ENCODE measurements around the gene SAMD9L. TPM values are rescaled to one million over a fixed set of nuclear protein-coding genes. Genes with fewer than 3 reads are reported as not detected.

Gene SAMD9L
- total and polyA plus RNA-seq, 2 experiments from 2014 or later = not detected

DNA sequence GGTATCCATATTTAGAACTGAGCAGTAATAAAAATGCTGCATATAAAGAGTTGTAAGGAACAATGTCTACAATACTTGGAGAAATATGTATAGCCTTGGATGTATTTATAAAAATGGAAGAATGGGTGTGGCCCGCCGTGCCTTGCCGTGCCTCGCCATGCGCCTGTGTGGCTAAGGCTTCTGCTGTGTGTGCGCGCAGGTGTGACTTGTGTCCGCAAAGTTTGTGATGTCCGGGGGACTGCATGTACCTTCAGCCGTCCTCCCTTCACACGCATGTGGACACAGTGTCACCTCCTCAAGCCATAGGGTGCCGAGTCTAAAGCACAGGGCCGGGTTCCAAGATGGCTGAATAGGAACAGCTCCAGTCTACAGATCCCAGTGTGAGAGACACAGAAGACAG lies 40.2 kb downstream of the SAMD9L start (continued):
- TF ChIP-seq, protein P1, sequence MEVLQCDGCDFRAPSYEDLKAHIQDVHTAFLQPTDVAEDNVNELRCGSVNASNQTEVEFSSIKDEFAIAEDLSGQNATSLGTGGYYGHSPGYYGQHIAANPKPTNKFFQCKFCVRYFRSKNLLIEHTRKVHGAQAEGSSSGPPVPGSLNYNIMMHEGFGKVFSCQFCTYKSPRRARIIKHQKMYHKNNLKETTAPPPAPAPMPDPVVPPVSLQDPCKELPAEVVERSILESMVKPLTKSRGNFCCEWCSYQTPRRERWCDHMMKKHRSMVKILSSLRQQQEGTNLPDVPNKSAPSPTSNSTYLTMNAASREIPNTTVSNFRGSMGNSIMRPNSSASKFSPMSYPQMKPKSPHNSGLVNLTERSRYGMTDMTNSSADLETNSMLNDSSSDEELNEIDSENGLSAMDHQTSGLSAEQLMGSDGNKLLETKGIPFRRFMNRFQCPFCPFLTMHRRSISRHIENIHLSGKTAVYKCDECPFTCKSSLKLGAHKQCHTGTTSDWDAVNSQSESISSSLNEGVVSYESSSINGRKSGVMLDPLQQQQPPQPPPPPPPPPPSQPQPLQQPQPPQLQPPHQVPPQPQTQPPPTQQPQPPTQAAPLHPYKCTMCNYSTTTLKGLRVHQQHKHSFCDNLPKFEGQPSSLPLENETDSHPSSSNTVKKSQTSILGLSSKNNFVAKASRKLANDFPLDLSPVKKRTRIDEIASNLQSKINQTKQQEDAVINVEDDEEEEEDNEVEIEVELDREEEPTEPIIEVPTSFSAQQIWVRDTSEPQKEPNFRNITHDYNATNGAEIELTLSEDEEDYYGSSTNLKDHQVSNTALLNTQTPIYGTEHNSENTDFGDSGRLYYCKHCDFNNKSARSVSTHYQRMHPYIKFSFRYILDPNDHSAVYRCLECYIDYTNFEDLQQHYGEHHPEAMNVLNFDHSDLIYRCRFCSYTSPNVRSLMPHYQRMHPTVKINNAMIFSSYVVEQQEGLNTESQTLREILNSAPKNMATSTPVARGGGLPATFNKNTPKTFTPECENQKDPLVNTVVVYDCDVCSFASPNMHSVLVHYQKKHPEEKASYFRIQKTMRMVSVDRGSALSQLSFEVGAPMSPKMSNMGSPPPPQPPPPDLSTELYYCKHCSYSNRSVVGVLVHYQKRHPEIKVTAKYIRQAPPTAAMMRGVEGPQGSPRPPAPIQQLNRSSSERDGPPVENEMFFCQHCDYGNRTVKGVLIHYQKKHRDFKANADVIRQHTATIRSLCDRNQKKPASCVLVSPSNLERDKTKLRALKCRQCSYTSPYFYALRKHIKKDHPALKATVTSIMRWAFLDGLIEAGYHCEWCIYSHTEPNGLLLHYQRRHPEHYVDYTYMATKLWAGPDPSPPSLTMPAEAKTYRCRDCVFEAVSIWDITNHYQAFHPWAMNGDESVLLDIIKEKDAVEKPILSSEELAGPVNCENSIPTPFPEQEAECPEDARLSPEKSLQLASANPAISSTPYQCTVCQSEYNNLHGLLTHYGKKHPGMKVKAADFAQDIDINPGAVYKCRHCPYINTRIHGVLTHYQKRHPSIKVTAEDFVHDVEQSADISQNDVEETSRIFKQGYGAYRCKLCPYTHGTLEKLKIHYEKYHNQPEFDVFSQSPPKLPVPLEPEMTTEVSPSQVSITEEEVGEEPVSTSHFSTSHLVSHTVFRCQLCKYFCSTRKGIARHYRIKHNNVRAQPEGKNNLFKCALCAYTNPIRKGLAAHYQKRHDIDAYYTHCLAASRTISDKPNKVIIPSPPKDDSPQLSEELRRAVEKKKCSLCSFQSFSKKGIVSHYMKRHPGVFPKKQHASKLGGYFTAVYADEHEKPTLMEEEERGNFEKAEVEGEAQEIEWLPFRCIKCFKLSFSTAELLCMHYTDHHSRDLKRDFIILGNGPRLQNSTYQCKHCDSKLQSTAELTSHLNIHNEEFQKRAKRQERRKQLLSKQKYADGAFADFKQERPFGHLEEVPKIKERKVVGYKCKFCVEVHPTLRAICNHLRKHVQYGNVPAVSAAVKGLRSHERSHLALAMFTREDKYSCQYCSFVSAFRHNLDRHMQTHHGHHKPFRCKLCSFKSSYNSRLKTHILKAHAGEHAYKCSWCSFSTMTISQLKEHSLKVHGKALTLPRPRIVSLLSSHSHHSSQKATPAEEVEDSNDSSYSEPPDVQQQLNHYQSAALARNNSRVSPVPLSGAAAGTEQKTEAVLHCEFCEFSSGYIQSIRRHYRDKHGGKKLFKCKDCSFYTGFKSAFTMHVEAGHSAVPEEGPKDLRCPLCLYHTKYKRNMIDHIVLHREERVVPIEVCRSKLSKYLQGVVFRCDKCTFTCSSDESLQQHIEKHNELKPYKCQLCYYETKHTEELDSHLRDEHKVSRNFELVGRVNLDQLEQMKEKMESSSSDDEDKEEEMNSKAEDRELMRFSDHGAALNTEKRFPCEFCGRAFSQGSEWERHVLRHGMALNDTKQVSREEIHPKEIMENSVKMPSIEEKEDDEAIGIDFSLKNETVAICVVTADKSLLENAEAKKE (CRISPR knock-in tag; IDR thresholded peaks at IDR 0.05) = no peak
- no peak for TF ChIP-seq CREB1 (CRISPR knock-in tag; IDR thresholded peaks at IDR 0.05; ENCODE audit: low read depth)

DNA sequence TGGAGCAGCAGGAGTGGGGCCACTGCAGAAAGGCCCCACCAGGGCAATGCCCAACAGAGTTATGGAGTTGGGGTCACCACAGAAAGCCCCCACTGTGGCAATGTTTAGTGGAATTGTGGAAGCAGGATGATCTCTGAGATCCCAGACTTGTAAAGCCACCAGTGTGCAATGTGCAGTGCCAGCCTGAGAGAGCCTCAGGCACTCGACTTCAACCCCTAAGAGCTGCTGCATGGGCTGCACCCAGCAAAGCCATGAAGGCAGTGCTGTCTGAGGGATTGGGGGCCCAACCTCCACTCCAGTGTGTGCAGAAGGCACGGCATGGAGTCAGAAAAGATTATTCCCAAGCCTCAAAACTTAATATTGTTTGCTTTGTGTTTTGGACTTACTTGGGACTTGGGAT lies 50.8 kb downstream of the SAMD9L start:
- H3K27ac ChIP-seq (ENCODE audit: low read depth) = no peak overlapping the region
- H3K79me2 ChIP-seq (replicated peaks; ENCODE audit: insufficient read depth) = no peaks in the 10 kb centered on the region
- no peaks in the 10 kb centered on the region for H3F3A ChIP-seq (replicated peaks; ENCODE audit: low read depth)
- no peaks in the 10 kb centered on the region for H4K20me1 ChIP-seq (replicated peaks; ENCODE audit: insufficient read depth)
- no peaks in the 10 kb centered on the region for H3K36me3 ChIP-seq (ENCODE audit: insufficient read depth)
- no peak overlapping the region for H2AFZ ChIP-seq
- no peak overlapping the region for H3K4me2 ChIP-seq
- TF ChIP-seq EZH2phosphoT487 (IDR thresholded peaks at IDR 0.05; ENCODE audit: unreplicated experiment) = no peak
- no peak for TF ChIP-seq POLR2AphosphoS5 (IDR thresholded peaks at IDR 0.05; ENCODE audit: low read depth)
- no peak for TF ChIP-seq JUNB (IDR thresholded peaks at IDR 0.05; ENCODE audit: unreplicated experiment)
- no peaks in the 10 kb centered on the region for H3K27me3 ChIP-seq (ENCODE audit: insufficient read depth)
- no peak overlapping the region for H3K4me3 ChIP-seq
- H3K9me2 ChIP-seq (ENCODE audit: insufficient read depth) = no peaks in the 10 kb centered on the region
- H3K9me3 Mint-ChIP-seq = no peaks in the 10 kb centered on the region
- H3K4me3 Mint-ChIP-seq = no peak overlapping the region
- H3K36me3 Mint-ChIP-seq (ENCODE audit: low read depth) = no peaks in the 10 kb centered on the region
- H3K27me3 Mint-ChIP-seq (ENCODE audit: insufficient read depth, low read depth, poor library complexity) = no peaks in the 10 kb centered on the region
- no peaks in the 10 kb centered on the region for H3K4me1 Mint-ChIP-seq
- DNase-seq (ENCODE audit: low spot score) (no peak), ATAC-seq (no peak)
- no peak overlapping the region for H3K27ac Mint-ChIP-seq
- no peaks in the 10 kb centered on the region for H3K4me1 ChIP-seq (ENCODE audit: insufficient read depth)

All from GM23338 (cell line).